GM12864 (cell line): Measurements from ENCODE around the gene ASPG.

Source experiments
- DNase-seq: peaks from one replicate; pipeline ENCODE4 v3.0.0-alpha.2; 2011; ENCODE audit warnings: low read depth
- H3K4me3 ChIP-seq: 2 replicates; pipeline ENCODE4 v1.5.1; 2011; ENCODE audit warnings: mild to moderate bottlenecking, low read depth, low read length, control low read depth
- CTCF ChIP-seq: IDR thresholded peaks from 2 replicates; pipeline ENCODE4 v1.5.1; 2011; ENCODE audit warnings: low read depth, mild to moderate bottlenecking, moderate library complexity, low read length, control low read depth, inconsistent platforms; ENCODE audit errors: missing control alignments

The ASPG gene

GRCh38 chr14:104054222-104054905 is 31.1 kb upstream of the ASPG start:
- H3K4me3 ChIP-seq, result no peak overlapping the region
- no peak for TF ChIP-seq CTCF
- no peak for DNase-seq

- no peak overlapping the region for H3K4me3 ChIP-seq
- DNase-seq, result no peak
- no peak for TF ChIP-seq CTCF
Measured at GRCh38 chr14:104062281-104062680, 23.2 kb upstream of the ASPG start.

GRCh38 chr14:104064003-104064402 is 21.5 kb upstream of the ASPG start:
- TF ChIP-seq CTCF, result no peak
- no peak for DNase-seq
- no peak overlapping the region for H3K4me3 ChIP-seq

GRCh38 chr14:104066279-104066678 is 19.2 kb upstream of the ASPG start:
- no peak overlapping the region for H3K4me3 ChIP-seq
- DNase-seq, result no peak
- TF ChIP-seq CTCF, result no peak

GRCh38 chr14:104066719-104067295 is 18.7 kb upstream of the ASPG start:
- no peak overlapping the region for H3K4me3 ChIP-seq
- no peak for TF ChIP-seq CTCF
- DNase-seq, result no peak

GRCh38 chr14:104069541-104069940 is 16.0 kb upstream of the ASPG start:
- DNase-seq, result no peak
- no peak for TF ChIP-seq CTCF
- H3K4me3 ChIP-seq, result no peak overlapping the region

GRCh38 chr14:104072586-104072985 is 12.9 kb upstream of the ASPG start:
- DNase-seq, result no peak

More at GRCh38 chr14:104072586-104072985, 12.9 kb upstream of the ASPG start:
- no peak for TF ChIP-seq CTCF
- no peak overlapping the region for H3K4me3 ChIP-seq
